ENCODE data around the gene MYLK2. TPM values are rescaled to one million over a fixed set of nuclear protein-coding genes. Genes with fewer than 3 reads are reported as not detected.
"Not testable (repeated sequence)": the region's sequence is repeated elsewhere in the genome, so short reads cannot be mapped to it uniquely, and the experiment has no call there.

Gene MYLK2
- under 1 TPM; 0.44 to 0.94 (median 0.75) TPM for polyA plus RNA-seq (ENCODE audit: insufficient read length in 4 of 4)

GRCh38 chr20:31819083-31819784 lies at the start of gene MYLK2:
TSS of gene MYLK2 (plus strand) at chr20:31819356. CDS start at chr20:31819581, 225 bp downstream.
- DNase-seq (ENCODE audit: low read depth in 4 of 4, low spot score in 3 of 4) = no peak

GRCh38 chr20:31769681-31770080 lies 49.5 kb upstream of the MYLK2 start:
- DNase-seq (ENCODE audit: low read depth in 4 of 4, low spot score in 3 of 4) = no peak

DNA sequence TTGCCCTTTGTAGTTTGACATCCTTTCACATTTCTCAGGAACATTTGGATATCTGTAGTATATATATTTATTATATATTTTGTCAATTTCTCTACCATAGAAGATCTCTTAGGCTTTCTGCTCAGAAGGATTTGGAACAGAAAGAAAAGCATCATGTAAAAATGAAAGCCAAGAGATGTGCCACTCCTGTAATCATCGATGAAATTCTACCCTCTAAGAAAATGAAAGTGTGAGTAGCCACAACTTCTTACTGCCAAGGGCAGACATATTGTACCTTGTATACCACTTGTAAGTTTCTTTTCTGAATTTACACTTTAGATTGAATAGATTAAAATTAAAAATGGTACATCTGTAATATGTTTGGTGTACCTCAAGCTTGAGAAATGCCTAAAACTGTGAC lies 48.9 kb upstream of the MYLK2 start:
- no peak for DNase-seq (ENCODE audit: low read depth in 4 of 4, low spot score in 3 of 4)

GRCh38 chr20:31774408-31774807 lies 44.7 kb upstream of the MYLK2 start:
- DNase-seq (ENCODE audit: low read depth in 4 of 4, low spot score in 3 of 4) = no peak

DNA sequence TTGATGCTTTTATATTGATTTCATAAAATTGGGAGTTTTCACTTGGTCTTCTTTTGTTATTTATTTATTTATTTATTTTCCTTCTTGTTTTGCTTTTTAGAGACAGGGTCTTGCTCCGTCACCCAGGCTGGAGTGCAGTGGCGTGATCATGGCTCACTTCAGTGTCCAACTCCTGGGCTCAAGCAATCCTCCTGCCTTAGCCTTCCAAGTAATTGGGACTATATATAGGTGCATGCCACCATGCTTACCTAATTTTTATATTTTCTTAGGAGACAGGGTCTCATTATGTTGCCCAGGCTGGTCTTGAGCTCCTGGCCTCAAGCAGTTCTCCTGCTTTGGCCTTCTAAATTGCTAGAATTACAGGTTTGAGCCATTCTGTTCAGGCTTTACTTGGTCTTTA lies 38.3 kb upstream of the MYLK2 start:
- no peak for DNase-seq (ENCODE audit: low read depth in 4 of 4, low spot score in 3 of 4)

DNA sequence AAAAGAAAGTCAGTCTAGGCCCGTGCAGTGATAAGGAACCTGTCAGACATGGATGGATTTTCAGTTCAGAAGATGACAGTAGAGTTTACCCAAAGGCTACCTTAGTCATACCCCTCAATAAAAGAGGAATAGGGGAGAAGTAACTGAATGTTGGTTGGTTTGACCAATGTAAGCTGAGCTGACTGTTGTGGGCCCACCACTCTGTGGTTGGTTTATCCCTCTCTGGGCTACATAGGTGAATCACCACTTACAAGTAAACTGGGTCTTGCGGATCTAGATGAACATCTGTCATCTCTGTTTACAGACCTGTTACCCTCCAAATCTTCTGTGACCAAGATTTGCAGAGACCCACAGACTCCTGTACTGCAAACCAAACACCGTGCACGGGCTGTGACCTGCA lies 37.2 kb upstream of the MYLK2 start:
- DNase-seq (ENCODE audit: low read depth in 4 of 4, low spot score in 3 of 4) = no peak

- no peak for DNase-seq (ENCODE audit: low read depth in 4 of 4, low spot score in 3 of 4)
Observed at GRCh38 chr20:31784354-31785044, 34.7 kb upstream of the MYLK2 start.

GRCh38 chr20:31785089-31785488 lies 34.1 kb upstream of the MYLK2 start:
- DNase-seq (ENCODE audit: low read depth in 4 of 4, low spot score in 3 of 4) = no peak

DNA sequence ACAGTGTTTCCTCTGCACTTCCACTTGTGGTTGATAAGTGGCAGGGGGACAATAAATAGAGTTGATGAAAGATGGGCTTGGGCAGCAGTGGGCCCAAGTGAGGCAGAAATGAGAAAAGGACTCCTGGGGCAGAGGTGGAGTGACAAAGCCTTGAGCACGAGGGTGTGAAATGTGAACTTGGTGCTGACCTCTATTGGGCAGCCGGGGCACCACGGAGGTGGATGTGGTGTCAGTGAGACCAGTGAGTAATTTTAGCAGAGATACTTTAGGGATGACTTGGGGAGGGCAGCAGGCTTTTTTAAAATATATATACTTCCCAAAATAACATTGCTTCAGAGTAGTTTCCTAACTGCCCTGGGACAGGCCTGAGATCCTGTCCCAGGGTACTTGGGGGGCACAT lies 30.6 kb upstream of the MYLK2 start:
- no peak for DNase-seq (ENCODE audit: low read depth in 4 of 4, low spot score in 3 of 4)

DNA sequence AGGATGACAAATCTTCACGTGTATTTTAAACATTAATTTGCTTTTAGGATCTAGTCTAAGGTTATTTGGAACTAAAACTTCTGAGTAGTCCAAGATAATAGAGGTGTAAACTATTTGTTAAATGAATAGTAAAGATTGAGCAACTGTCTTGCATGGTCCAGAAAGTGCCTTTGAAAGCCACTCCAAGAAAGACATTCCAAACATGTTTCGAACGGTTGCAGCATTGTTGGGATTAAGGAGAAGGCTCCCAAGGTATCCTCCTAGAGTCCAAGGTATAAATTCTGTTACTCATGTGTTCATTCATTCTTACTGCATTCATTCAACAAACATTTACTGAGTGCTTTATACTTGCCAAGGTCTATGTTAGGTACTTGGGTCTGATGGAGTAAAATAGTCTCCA lies 28.8 kb upstream of the MYLK2 start:
- DNase-seq (ENCODE audit: low read depth in 4 of 4, low spot score in 3 of 4) = no peak

- DNase-seq (ENCODE audit: low read depth in 4 of 4, low spot score in 3 of 4) = no peak
Observed at GRCh38 chr20:31797364-31797763, 21.8 kb upstream of the MYLK2 start.

GRCh38 chr20:31801508-31801907 lies 17.6 kb upstream of the MYLK2 start:
- no peak for DNase-seq (ENCODE audit: low read depth in 4 of 4, low spot score in 3 of 4)

DNA sequence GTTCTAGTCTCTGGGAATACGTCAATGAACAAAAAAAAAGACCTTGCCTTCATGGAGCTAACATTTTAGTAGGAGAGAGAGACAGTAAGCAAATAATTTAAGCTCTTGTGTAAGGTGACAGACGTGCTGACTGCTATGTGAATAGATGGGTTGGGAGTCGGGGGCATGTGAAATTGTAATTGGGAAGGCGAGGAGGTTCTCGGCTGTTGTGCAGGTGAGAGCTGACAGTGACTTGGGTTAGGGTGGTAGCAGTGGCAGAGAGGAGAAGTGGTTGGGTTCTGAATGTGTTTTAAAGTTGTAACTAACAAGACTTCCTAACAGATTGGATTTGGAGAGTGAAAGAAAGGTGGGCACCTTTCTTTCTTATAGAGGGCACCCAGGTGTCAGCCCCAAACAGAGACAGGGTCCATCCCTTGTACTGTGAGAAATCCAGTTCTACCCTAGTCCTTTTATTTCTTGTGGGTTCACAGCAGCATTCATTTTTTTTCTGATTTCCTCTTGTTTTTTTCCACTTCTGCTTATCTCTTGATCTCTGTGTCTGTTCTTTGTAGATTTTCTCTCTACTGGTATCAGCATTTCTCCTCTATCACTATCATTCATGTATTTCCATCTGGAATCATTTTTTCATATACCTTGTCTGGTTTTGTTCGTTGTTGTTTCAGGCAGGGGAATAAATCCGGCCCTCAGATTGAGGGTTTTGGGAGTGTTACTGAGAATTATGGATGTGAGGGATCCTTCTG lies 15.4 kb upstream of the MYLK2 start:
- DNase-seq (ENCODE audit: low read depth in 4 of 4, low spot score in 3 of 4) = no peak

- no peak for DNase-seq (ENCODE audit: low read depth in 4 of 4, low spot score in 3 of 4)
Observed at GRCh38 chr20:31806564-31807355, 12.4 kb upstream of the MYLK2 start.

DNA sequence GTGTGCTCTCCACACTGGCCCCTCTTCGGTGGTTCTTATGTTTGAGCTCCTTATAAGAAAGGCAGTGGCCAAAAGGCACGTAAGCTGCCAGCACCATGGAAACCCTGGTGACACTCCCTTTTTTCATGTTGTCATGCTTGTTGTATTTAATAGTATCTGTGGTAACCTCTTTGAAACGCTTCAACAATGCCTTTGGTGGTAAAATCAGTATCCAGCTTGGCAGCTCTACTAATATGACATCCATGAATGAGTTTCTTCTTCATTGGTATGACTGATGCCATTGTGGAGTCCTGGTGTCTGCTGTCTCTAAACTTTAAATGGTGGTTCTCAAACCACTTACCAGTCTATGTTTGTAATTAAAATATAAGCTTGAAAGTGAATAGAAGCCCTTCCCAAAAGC lies 10.7 kb upstream of the MYLK2 start:
- no peak for DNase-seq (ENCODE audit: low read depth in 4 of 4, low spot score in 3 of 4)

DNA sequence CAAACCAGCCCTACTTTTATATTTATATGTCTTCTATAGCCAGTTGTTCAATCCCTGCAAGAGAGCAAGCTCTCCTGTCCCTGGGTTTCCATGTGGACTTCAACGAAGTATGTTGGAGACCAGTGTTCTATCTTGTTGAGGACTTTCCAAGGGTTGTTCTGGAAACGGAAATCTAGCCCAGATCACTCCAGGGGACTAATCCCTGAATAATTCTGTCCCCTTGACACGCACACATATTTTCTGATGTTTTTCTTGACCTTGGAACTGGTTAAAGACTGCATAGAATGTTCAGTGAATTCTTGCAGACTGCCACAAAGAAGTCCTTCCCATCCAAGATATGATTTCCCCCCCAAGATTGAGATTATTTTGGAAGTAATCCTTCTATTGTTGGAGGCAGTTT lies 9.5 kb upstream of the MYLK2 start:
- DNase-seq (ENCODE audit: low read depth in 4 of 4, low spot score in 3 of 4) = no peak

GRCh38 chr20:31811198-31811597 lies 8.0 kb upstream of the MYLK2 start:
- DNase-seq (ENCODE audit: low read depth in 4 of 4, low spot score in 3 of 4) = no peak

- DNase-seq (ENCODE audit: low read depth in 4 of 4, low spot score in 3 of 4) = no peak
Observed at GRCh38 chr20:31811796-31812728, 7.1 kb upstream of the MYLK2 start.

DNA sequence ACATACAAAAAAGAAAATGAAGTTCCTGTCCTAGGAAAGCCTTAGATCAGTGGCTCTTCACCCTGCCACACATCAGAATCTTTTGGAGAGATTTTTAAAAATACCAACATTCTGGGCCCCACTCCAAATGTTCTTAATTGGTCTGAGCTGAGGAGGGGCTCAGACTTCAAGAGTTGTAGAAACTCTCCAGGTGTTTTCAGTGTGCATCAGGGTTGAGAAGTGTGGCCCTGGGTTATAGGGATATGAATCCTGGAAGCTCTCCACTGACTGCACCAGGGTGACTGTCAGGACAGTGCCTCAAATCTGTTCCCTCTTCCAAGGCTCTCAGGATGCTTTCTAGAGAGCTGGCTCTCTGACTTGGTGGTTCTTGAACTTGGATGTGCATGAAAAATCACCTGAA lies 5.5 kb upstream of the MYLK2 start:
- no peak for DNase-seq (ENCODE audit: low read depth in 4 of 4, low spot score in 3 of 4)

- DNase-seq (ENCODE audit: low read depth in 4 of 4, low spot score in 3 of 4) = not testable (repeated sequence)
Observed at GRCh38 chr20:31814142-31814541, 5.0 kb upstream of the MYLK2 start.
